Measurements from ENCODE around the gene TUBGCP2.

TUBGCP2 gene

GRCh38 chr10:133277277-133277992 lies 31.2 kb downstream of the TUBGCP2 start:
- no peaks in the 10 kb centered on the region for H3K9me3 ChIP-seq (ENCODE audit: control insufficient read depth, low read length)
- H3K4me3 ChIP-seq (ENCODE audit: low read depth, low read length) = no peak overlapping the region
- H3K36me3 ChIP-seq (ENCODE audit: control insufficient read depth, insufficient read depth, low read length) = no peaks in the 10 kb centered on the region
- peaks cover 3% of the 10 kb centered on the region for H3K4me1 ChIP-seq
- no peak overlapping the region for H3K27ac ChIP-seq
- H3K79me2 ChIP-seq = no peaks in the 10 kb centered on the region
- no peak for TF ChIP-seq CTCF (IDR thresholded peaks at IDR 0.05)
- H3K9ac ChIP-seq = no peak overlapping the region
- no peak overlapping the region for H2AFZ ChIP-seq
- no peaks in the 10 kb centered on the region for H3K27me3 ChIP-seq (ENCODE audit: control insufficient read depth, insufficient read depth, low read length)
- H3K4me2 ChIP-seq (ENCODE audit: low read length) = no peak overlapping the region

- Histone ChIP-seq H3K4me2 (ENCODE audit: low read length) (no peak within 1 kb of the TSS), H3K9me3 (ENCODE audit: control insufficient read depth, low read length) (no peaks in the 10 kb centered on the region), H2AFZ (no peak within 1 kb of the TSS), H3K36me3 (ENCODE audit: control insufficient read depth, insufficient read depth, low read length) (no peaks in the 10 kb centered on the region), H3K9ac (no peak within 1 kb of the TSS), H3K27me3 (ENCODE audit: control insufficient read depth, insufficient read depth, low read length) (no peaks in the 10 kb centered on the region), H3K4me1 (peaks cover 3% of the 10 kb centered on the region), H3K79me2 (no peaks in the 10 kb centered on the region), H3K27ac (no peak within 1 kb of the TSS), H3K4me3 (ENCODE audit: low read depth, low read length) (no peak within 1 kb of the TSS)
- TF ChIP-seq CTCF (IDR thresholded peaks at IDR 0.05) = no peak
These were observed 32.1 kb downstream of the TUBGCP2 start, which contains the start of gene ADAM8 for GRCh38 chr10:133276435-133277201. TSS of gene ADAM8 (minus strand) at chr10:133276868. CDS start at chr10:133276817, 51 bp downstream.

GRCh38 chr10:133276100-133276434 lies 32.6 kb downstream of the TUBGCP2 start:
- no peak overlapping the region for H3K4me3 ChIP-seq (ENCODE audit: low read depth, low read length)
- no peaks in the 10 kb centered on the region for H3K36me3 ChIP-seq (ENCODE audit: control insufficient read depth, insufficient read depth, low read length)
- peaks cover 3% of the 10 kb centered on the region for H3K4me1 ChIP-seq

GRCh38 chr10:133275684-133276092 lies 33.0 kb downstream of the TUBGCP2 start:
- no peak for TF ChIP-seq CTCF (IDR thresholded peaks at IDR 0.05)
- no peak overlapping the region for H3K9ac ChIP-seq

More at GRCh38 chr10:133276100-133276434, 32.6 kb downstream of the TUBGCP2 start:
- TF ChIP-seq CTCF (IDR thresholded peaks at IDR 0.05) = no peak
- no peak overlapping the region for H3K4me2 ChIP-seq (ENCODE audit: low read length)
- H2AFZ ChIP-seq = no peak overlapping the region
- no peaks in the 10 kb centered on the region for H3K79me2 ChIP-seq
- no peak overlapping the region for H3K27ac ChIP-seq
- no peak overlapping the region for H3K9ac ChIP-seq
- no peaks in the 10 kb centered on the region for H3K27me3 ChIP-seq (ENCODE audit: control insufficient read depth, insufficient read depth, low read length)
- H3K9me3 ChIP-seq (ENCODE audit: control insufficient read depth, low read length) = no peaks in the 10 kb centered on the region

More at GRCh38 chr10:133275684-133276092, 33.0 kb downstream of the TUBGCP2 start:
- H3K27ac ChIP-seq = no peak overlapping the region
- no peaks in the 10 kb centered on the region for H3K27me3 ChIP-seq (ENCODE audit: control insufficient read depth, insufficient read depth, low read length)
- peaks cover 3% of the 10 kb centered on the region for H3K4me1 ChIP-seq
- no peak overlapping the region for H3K4me2 ChIP-seq (ENCODE audit: low read length)
- no peak overlapping the region for H3K4me3 ChIP-seq (ENCODE audit: low read depth, low read length)
- no peaks in the 10 kb centered on the region for H3K9me3 ChIP-seq (ENCODE audit: control insufficient read depth, low read length)
- H3K79me2 ChIP-seq = no peaks in the 10 kb centered on the region
- no peak overlapping the region for H2AFZ ChIP-seq
- no peaks in the 10 kb centered on the region for H3K36me3 ChIP-seq (ENCODE audit: control insufficient read depth, insufficient read depth, low read length)

Data from parathyroid adenoma (tissue), 2 donors.